Measurements from ENCODE around the gene EXOC4.

DNA sequence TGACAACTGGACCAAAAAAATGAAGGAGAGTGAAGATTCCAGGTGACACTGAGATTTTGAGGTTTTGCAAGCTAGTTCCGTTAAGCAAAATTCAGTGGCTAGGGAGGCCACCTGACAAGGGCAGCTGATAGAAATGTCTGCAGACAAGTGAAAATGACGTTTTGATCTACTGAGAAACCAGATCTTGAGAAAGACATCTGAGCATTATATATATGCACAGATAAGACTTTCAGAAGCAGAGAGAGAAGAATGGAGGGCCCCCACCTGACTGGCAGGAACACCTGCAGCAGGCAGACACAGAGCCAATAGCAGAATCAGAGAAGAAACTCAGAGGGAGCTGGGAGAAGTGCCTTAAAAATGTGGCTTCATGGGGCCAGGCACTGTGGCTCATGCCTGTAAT, 798.1 kb downstream of the EXOC4 start:
- TF ChIP-seq, protein P1, sequence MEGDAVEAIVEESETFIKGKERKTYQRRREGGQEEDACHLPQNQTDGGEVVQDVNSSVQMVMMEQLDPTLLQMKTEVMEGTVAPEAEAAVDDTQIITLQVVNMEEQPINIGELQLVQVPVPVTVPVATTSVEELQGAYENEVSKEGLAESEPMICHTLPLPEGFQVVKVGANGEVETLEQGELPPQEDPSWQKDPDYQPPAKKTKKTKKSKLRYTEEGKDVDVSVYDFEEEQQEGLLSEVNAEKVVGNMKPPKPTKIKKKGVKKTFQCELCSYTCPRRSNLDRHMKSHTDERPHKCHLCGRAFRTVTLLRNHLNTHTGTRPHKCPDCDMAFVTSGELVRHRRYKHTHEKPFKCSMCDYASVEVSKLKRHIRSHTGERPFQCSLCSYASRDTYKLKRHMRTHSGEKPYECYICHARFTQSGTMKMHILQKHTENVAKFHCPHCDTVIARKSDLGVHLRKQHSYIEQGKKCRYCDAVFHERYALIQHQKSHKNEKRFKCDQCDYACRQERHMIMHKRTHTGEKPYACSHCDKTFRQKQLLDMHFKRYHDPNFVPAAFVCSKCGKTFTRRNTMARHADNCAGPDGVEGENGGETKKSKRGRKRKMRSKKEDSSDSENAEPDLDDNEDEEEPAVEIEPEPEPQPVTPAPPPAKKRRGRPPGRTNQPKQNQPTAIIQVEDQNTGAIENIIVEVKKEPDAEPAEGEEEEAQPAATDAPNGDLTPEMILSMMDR (IDR thresholded peaks at IDR 0.05; ENCODE audit: extremely low read depth in 1 of 2, insufficient read depth in 1 of 2, low read depth in 1 of 2, low read length in 2 of 2), result no peak
- TF ChIP-seq FOS (IDR thresholded peaks at IDR 0.05; ENCODE audit: borderline replicate concordance, insufficient read depth, low read length), result no peak
- TF ChIP-seq POLR2A (IDR thresholded peaks at IDR 0.05; ENCODE audit: low read depth, low read length), result no peak
- TF ChIP-seq, protein P2, sequence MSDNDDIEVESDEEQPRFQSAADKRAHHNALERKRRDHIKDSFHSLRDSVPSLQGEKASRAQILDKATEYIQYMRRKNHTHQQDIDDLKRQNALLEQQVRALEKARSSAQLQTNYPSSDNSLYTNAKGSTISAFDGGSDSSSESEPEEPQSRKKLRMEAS (IDR thresholded peaks at IDR 0.05; ENCODE audit: insufficient read depth, insufficient read length), result no peak
- no peak for TF ChIP-seq EZH2 (IDR thresholded peaks at IDR 0.05; ENCODE audit: borderline replicate concordance, low read depth, low read length, severe bottlenecking)
- TF ChIP-seq MYC (IDR thresholded peaks at IDR 0.05; ENCODE audit: low read depth, low read length), result no peak
